ENCODE measurements around the gene NYNRIN. TPM values are rescaled to one million over a fixed set of nuclear protein-coding genes. Genes with fewer than 3 reads are reported as not detected.

Gene NYNRIN
- total RNA-seq, 1 experiment from 2014 or later: 0.69 TPM

GRCh38 chr14:24390701-24391468 is 7.9 kb upstream of the NYNRIN start:
- no peak for DNase-seq (ENCODE audit: low spot score)

- DNase-seq (ENCODE audit: low spot score): peak; percentile 7
Measured at GRCh38 chr14:24392325-24393091, 6.3 kb upstream of the NYNRIN start.

GRCh38 chr14:24394275-24394674 is 4.5 kb upstream of the NYNRIN start:
- DNase-seq (ENCODE audit: low spot score): no peak

GRCh38 chr14:24395609-24396582 is 2.9 kb upstream of the NYNRIN start:
- no peak for DNase-seq (ENCODE audit: low spot score)

GRCh38 chr14:24397639-24398292 is 1.0 kb upstream of the NYNRIN start:
- DNase-seq (ENCODE audit: low spot score): no peak

GRCh38 chr14:24398293-24398652 is 530 bp upstream of the NYNRIN start:
- no peak for DNase-seq (ENCODE audit: low spot score)

- DNase-seq (ENCODE audit: low spot score): no peak
Measured at GRCh38 chr14:24399447-24399822, 632 bp downstream of the NYNRIN start.

- DNase-seq (ENCODE audit: low spot score): no peak
Measured at GRCh38 chr14:24399999-24400718, 1.4 kb downstream of the NYNRIN start.

GRCh38 chr14:24401810-24402702 is 3.3 kb downstream of the NYNRIN start:
- no peak for DNase-seq (ENCODE audit: low spot score)

- DNase-seq (ENCODE audit: low spot score): no peak
Measured at GRCh38 chr14:24403294-24403998, 4.6 kb downstream of the NYNRIN start.

GRCh38 chr14:24404814-24405213 is 6.0 kb downstream of the NYNRIN start:
- no peak for DNase-seq (ENCODE audit: low spot score)

GRCh38 chr14:24406416-24406815 is 7.6 kb downstream of the NYNRIN start:
- no peak for DNase-seq (ENCODE audit: low spot score)

- DNase-seq (ENCODE audit: low spot score): no peak
Measured at GRCh38 chr14:24407608-24408325, 9.0 kb downstream of the NYNRIN start.

- no peak for DNase-seq (ENCODE audit: low spot score)
Measured at GRCh38 chr14:24408764-24409163, 10.0 kb downstream of the NYNRIN start.

GRCh38 chr14:24409192-24409591 is 10.4 kb downstream of the NYNRIN start:
- DNase-seq (ENCODE audit: low spot score): no peak

- DNase-seq (ENCODE audit: low spot score): no peak
Measured at GRCh38 chr14:24409956-24410355, 11.2 kb downstream of the NYNRIN start.

- no peak for DNase-seq (ENCODE audit: low spot score)
Measured at GRCh38 chr14:24411443-24412389, 12.9 kb downstream of the NYNRIN start.

Data from A172 (cell line).